ENCODE measurements around the gene KLHL1.

DNA sequence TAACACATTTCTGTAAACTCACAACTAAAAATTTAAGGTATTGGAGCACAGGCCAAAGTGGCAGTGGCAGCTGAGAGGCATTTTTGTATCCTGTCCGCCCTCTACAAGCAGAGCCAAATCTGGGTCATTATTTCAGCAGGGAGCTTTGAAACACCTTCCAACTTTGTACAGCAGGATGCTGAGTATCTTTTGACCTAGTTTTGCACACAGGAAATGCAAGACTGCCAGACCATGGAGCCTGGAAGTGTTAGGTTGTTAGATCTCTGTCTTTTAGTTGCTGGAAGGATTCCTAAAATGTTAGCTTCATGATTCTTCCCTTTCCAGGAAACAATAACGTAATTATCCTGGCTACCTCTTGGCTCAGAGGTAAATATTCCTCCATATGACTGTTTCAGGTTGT lies 149.2 kb downstream of the KLHL1 start:
- TF ChIP-seq, protein P1, sequence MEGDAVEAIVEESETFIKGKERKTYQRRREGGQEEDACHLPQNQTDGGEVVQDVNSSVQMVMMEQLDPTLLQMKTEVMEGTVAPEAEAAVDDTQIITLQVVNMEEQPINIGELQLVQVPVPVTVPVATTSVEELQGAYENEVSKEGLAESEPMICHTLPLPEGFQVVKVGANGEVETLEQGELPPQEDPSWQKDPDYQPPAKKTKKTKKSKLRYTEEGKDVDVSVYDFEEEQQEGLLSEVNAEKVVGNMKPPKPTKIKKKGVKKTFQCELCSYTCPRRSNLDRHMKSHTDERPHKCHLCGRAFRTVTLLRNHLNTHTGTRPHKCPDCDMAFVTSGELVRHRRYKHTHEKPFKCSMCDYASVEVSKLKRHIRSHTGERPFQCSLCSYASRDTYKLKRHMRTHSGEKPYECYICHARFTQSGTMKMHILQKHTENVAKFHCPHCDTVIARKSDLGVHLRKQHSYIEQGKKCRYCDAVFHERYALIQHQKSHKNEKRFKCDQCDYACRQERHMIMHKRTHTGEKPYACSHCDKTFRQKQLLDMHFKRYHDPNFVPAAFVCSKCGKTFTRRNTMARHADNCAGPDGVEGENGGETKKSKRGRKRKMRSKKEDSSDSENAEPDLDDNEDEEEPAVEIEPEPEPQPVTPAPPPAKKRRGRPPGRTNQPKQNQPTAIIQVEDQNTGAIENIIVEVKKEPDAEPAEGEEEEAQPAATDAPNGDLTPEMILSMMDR (IDR thresholded peaks at IDR 0.05), result no peak
- no peak for TF ChIP-seq POLR2A (IDR thresholded peaks at IDR 0.05)

Measured in adrenal gland (tissue), 5 donors.